H1 (cell line): ENCODE results near the gene GSG1L. TPM values are rescaled to one million over a fixed set of nuclear protein-coding genes. Genes with fewer than 3 reads are reported as not detected.

Experiments
- CTCF ChIA-PET: fragments of 300-600 bp; sonication (Branson Sonifier 250); formaldehyde crosslinking; loops from one replicate; lab custom pipeline; 2021; ENCODE audit not compliant: partially characterized antibody; lab: Charles Lee
- POLR2A ChIA-PET: fragments of 300-600 bp; sonication (Branson Sonifier 250); formaldehyde crosslinking; loops from one replicate; lab custom pipeline; 2021; ENCODE audit warnings: inconsistent platforms; ENCODE audit not compliant: partially characterized antibody; lab: Charles Lee
- DNase-seq, 2 experiments: peaks; one replicate each; pipeline versions ENCODE4 v3.0.0 to v3.0.0-alpha.2; 2010 to 2022; ENCODE audit warnings: low spot score in 2 of 2, low read depth in 1 of 2, mixed read lengths in 1 of 2
- FAIRE-seq: peaks from 2 replicates; lab custom pipeline; 2011; peaks lifted over from hg19 to GRCh38; lab: Jason Lieb, UNC
- H2AFZ ChIP-seq: 2 replicates; pipeline ENCODE4 v1.8.1; 2012; ENCODE audit warnings: low read length, inconsistent platforms
- H2AK5ac ChIP-seq: 2 replicates; pipeline ENCODE4 v1.6.1; 2013; ENCODE audit warnings: low read depth, low read length
- H2BK120ac ChIP-seq: replicated peaks from 2 replicates; pipeline ENCODE3; 2013; ENCODE audit warnings: low read depth, low read length, inconsistent platforms
- H2BK12ac ChIP-seq: 2 replicates; pipeline ENCODE4 v1.6.1; 2013; ENCODE audit warnings: low read depth, low read length
- H2BK15ac ChIP-seq: 2 replicates; pipeline ENCODE4 v1.6.1; 2013; ENCODE audit warnings: low read length
- H2BK20ac ChIP-seq: 2 replicates; pipeline ENCODE4 v1.6.1; 2013; ENCODE audit warnings: low read length
- H2BK5ac ChIP-seq: 2 replicates; pipeline ENCODE4 v1.6.1; 2013; ENCODE audit warnings: low read depth, low read length
- H3K14ac ChIP-seq: 2 replicates; pipeline ENCODE4 v1.6.1; 2013; ENCODE audit warnings: inconsistent platforms; ENCODE audit not compliant: insufficient read length
- H3K18ac ChIP-seq: 2 replicates; pipeline ENCODE4 v1.6.1; 2013; ENCODE audit warnings: low read length; ENCODE audit errors: extremely low read depth
- H3K23ac ChIP-seq: 2 replicates; pipeline ENCODE4 v1.6.1; 2013; ENCODE audit warnings: inconsistent platforms; ENCODE audit not compliant: insufficient read length
- H3K23me2 ChIP-seq: 2 replicates; pipeline ENCODE4 v1.6.1; 2013; ENCODE audit warnings: low read depth, low read length
- H3K27ac ChIP-seq: 2 replicates; pipeline ENCODE4 v1.6.1; 2011; ENCODE audit warnings: low read depth, low read length, inconsistent platforms
- H3K27me3 ChIP-seq, 4 experiments: replicated peaks in 1 of 4; 1 replicate in 1 of 4; 2 replicates in 3 of 4; pipeline versions ENCODE4 v1.6.1 to v1.8.1; 2011 to 2013; ENCODE audit warnings: low read length in 3 of 4, mild to moderate bottlenecking in 3 of 4, inconsistent platforms in 2 of 4, mixed read lengths in 2 of 4, moderate library complexity in 1 of 4; ENCODE audit not compliant: control insufficient read depth in 3 of 4, insufficient read depth in 3 of 4; ENCODE audit errors: extremely low read depth in 1 of 4
- H3K36me3 ChIP-seq, 4 experiments: 2 replicates each; pipeline versions ENCODE4 v1.6.1 to v1.8.1; 2011 to 2013; ENCODE audit warnings: mild to moderate bottlenecking in 4 of 4, low read length in 3 of 4, moderate library complexity in 2 of 4, control low read depth in 1 of 4, inconsistent platforms in 1 of 4; ENCODE audit not compliant: insufficient read depth in 4 of 4, control insufficient read depth in 2 of 4
- H3K4ac ChIP-seq: replicated peaks from 2 replicates; pipeline ENCODE3; 2013; ENCODE audit warnings: low read length, low read depth, mixed read lengths, inconsistent platforms; ENCODE audit not compliant: insufficient read length
- H3K4me1 ChIP-seq, 4 experiments: replicated peaks in 1 of 4; 1 replicate in 1 of 4; 2 replicates in 3 of 4; pipeline versions ENCODE4 v1.6.1 to v1.8.1; 2011 to 2013; ENCODE audit warnings: low read length in 3 of 4, inconsistent platforms in 2 of 4, mixed read lengths in 1 of 4; ENCODE audit not compliant: insufficient read depth in 4 of 4, control insufficient read depth in 3 of 4
- H3K4me2 ChIP-seq, 2 experiments: 2 replicates each; pipeline versions ENCODE4 v1.6.1 to v1.8.1; 2011 to 2013; ENCODE audit warnings: low read depth in 2 of 2, low read length in 2 of 2, control low read depth in 1 of 2, inconsistent platforms in 1 of 2, mild to moderate bottlenecking in 1 of 2; ENCODE audit not compliant: insufficient read depth in 1 of 2
- H3K4me3 ChIP-seq, 4 experiments: fragments of 200-600, 300-600 bp in 1 of 4; sonication (generic), shearing (Covaris generic), sonication (Bioruptor Twin) in 1 of 4; 2 replicates each; pipeline versions ENCODE4 v1.5.1 to v1.8.1; 2011 to 2016; ENCODE audit warnings: low read length in 4 of 4, low read depth in 3 of 4, control low read depth in 2 of 4, inconsistent platforms in 2 of 4, mild to moderate bottlenecking in 2 of 4, mixed read lengths in 1 of 4, moderate library complexity in 1 of 4; ENCODE audit not compliant: insufficient read depth in 2 of 4; ENCODE audit errors: extremely low read depth in 1 of 4
- H3K56ac ChIP-seq: replicated peaks from 2 replicates; pipeline ENCODE3; 2013; ENCODE audit warnings: low read depth, mild to moderate bottlenecking, mixed read lengths, low read length, inconsistent platforms; ENCODE audit not compliant: insufficient read length
- H3K79me1 ChIP-seq: 2 replicates; pipeline ENCODE4 v1.6.1; 2013; ENCODE audit warnings: low read depth, low read length, control low read depth
- H3K79me2 ChIP-seq, 2 experiments: 2 replicates each; pipeline versions ENCODE4 v1.6.1 to v1.8.1; 2012 to 2013; ENCODE audit warnings: low read length in 2 of 2, mild to moderate bottlenecking in 2 of 2, inconsistent platforms in 1 of 2; ENCODE audit not compliant: insufficient read depth in 2 of 2, control insufficient read depth in 1 of 2
- H3K9ac ChIP-seq, 4 experiments: replicated peaks in 1 of 4; 1 replicate in 1 of 4; 2 replicates in 3 of 4; pipeline versions ENCODE4 v1.6.1 to v1.8.1; 2011 to 2013; ENCODE audit warnings: low read depth in 3 of 4, low read length in 3 of 4, control low read depth in 2 of 4, mild to moderate bottlenecking in 2 of 4, moderate library complexity in 2 of 4, inconsistent platforms in 1 of 4; ENCODE audit errors: extremely low read depth in 1 of 4
- H3K9me3 ChIP-seq, 2 experiments: 2 replicates each; pipeline versions ENCODE4 v1.6.1 to v1.8.1; 2012 to 2013; ENCODE audit warnings: mild to moderate bottlenecking in 2 of 2, moderate library complexity in 2 of 2, control low read depth in 1 of 2, inconsistent platforms in 1 of 2, low read depth in 1 of 2, low read length in 1 of 2, mixed read lengths in 1 of 2; ENCODE audit not compliant: insufficient read depth in 2 of 2
- H4K20me1 ChIP-seq, 2 experiments: replicated peaks in 1 of 2; 2 replicates each; pipeline versions ENCODE3 to v1.8.1; 2011 to 2013; ENCODE audit warnings: inconsistent platforms in 2 of 2, low read length in 2 of 2, mild to moderate bottlenecking in 1 of 2; ENCODE audit not compliant: insufficient read depth in 2 of 2, control insufficient read depth in 1 of 2
- H4K5ac ChIP-seq: 2 replicates; pipeline ENCODE4 v1.6.1; 2013; ENCODE audit warnings: low read length, low read depth, mixed read lengths, inconsistent platforms; ENCODE audit not compliant: insufficient read length
- H4K8ac ChIP-seq: 2 replicates; pipeline ENCODE4 v1.8.0; 2013; ENCODE audit warnings: mild to moderate bottlenecking, moderate library complexity, low read length, inconsistent platforms; ENCODE audit not compliant: insufficient read depth; ENCODE audit errors: extremely low read depth
- H4K91ac ChIP-seq: replicated peaks from 2 replicates; pipeline ENCODE3; 2013; ENCODE audit warnings: low read length, mixed read lengths, inconsistent platforms; ENCODE audit not compliant: insufficient read length
- BCL11A ChIP-seq, 2 experiments: IDR thresholded peaks; one replicate each; pipeline ENCODE4 v1.6.1; 2011; ENCODE audit warnings: low read depth in 2 of 2, low read length in 2 of 2, mild to moderate bottlenecking in 2 of 2
- CBX5 ChIP-seq: fragments of 300-800, 300-1000 bp; sonication (generic); IDR thresholded peaks from 2 replicates; pipeline ENCODE4 v1.7.1; 2016; ENCODE audit warnings: antibody characterized with exemption, low read length, low read depth
- EP300 ChIP-seq, 2 experiments: IDR thresholded peaks; 1 replicate in 1 of 2; 2 replicates in 1 of 2; pipeline ENCODE4 v1.6.1; 2011 to 2012; ENCODE audit warnings: low read depth in 2 of 2, low read length in 2 of 2, mild to moderate bottlenecking in 2 of 2, borderline replicate concordance in 1 of 2, inconsistent platforms in 1 of 2, moderate library complexity in 1 of 2
- GTF2F1 ChIP-seq: IDR thresholded peaks from 2 replicates; pipeline ENCODE4 v1.6.1; 2012; ENCODE audit warnings: low read depth, low read length, improper control_type of control experiment, borderline replicate concordance
- HDAC2 ChIP-seq, 2 experiments: fragments of 300-600 bp in 1 of 2; sonication (generic) in 1 of 2; IDR thresholded peaks; 2 replicates each; pipeline ENCODE4 v1.6.1; 2011 to 2012; ENCODE audit warnings: low read depth in 2 of 2, low read length in 2 of 2, mild to moderate bottlenecking in 2 of 2, moderate library complexity in 2 of 2, borderline replicate concordance in 1 of 2, inconsistent platforms in 1 of 2
- NRF1 ChIP-seq: IDR thresholded peaks from 2 replicates; pipeline ENCODE4 v1.6.1; 2011; ENCODE audit warnings: mild to moderate bottlenecking, low read depth, low read length, improper control_type of control experiment
- SUZ12 ChIP-seq: fragments of 200-600 bp; sonication (generic); IDR thresholded peaks from 2 replicates; pipeline ENCODE4 v1.6.1; 2012; ENCODE audit warnings: mild to moderate bottlenecking, inconsistent platforms, low read length, moderate library complexity, mixed read lengths
- WGBS, 2 experiments: shearing (Covaris generic) in 1 of 2; methylation state at CpG; one replicate each; pipeline versions ENCODE4 v1.1.6 to v1.1.7; 2013 to 2015; ENCODE audit warnings: low lambda C conversion rate in 2 of 2, mixed read lengths in 2 of 2, inconsistent platforms in 1 of 2, low coverage in 1 of 2, missing lambda C conversion rate in 1 of 2; ENCODE audit not compliant: insufficient replicate concordance in 2 of 2, insufficient coverage in 1 of 2, insufficient read length in 1 of 2; ENCODE audit errors: extremely low coverage in 1 of 2, missing lambda C conversion rate in 1 of 2; 5-methylcytosine and 5-hydroxymethylcytosine counted together
- polyA plus RNA-seq, 7 experiments: library from polyadenylated mRNA; depleted of rRNA in 3 of 7; stranded (reverse) in 5 of 7; unstranded in 2 of 7; fragments of >200 nt in 5 of 7; fragments of 200-250 nt in 2 of 7; gene quantifications; 1 replicate in 5 of 7; 2 replicates in 1 of 7; 4 replicates in 1 of 7; pipeline versions ENCODE4 v1.2.1 to v1.2.3, GENCODE V29; 2011 to 2013; ENCODE audit warnings: missing spikeins in 2 of 7, mixed read lengths in 2 of 7
- total RNA-seq: library from RNA; stranded (reverse); fragmentation: NEBNext Ultra II Directional; extraction: Animal tissue kit (Norgen Biotek cat#: 25700); gene quantifications from 2 replicates; pipeline ENCODE4 v1.2.1, GENCODE V29; 2021
- TF ChIP-seq, protein P1 (sequence below): IDR thresholded peaks from 2 replicates; pipeline ENCODE4 v1.6.1; 2011; ENCODE audit warnings: low read length, improper control_type of control experiment
- TF ChIP-seq, protein P2 (sequence below): IDR thresholded peaks from 2 replicates; pipeline ENCODE4 v1.6.1; 2012; ENCODE audit warnings: inconsistent platforms

The GSG1L gene
- total and polyA plus RNA-seq, 2 of the 8 experiments (the other 6 are each of a cell fraction or from before 2014, with no cell fraction given): 0.71 to 1.1 TPM

DNA sequence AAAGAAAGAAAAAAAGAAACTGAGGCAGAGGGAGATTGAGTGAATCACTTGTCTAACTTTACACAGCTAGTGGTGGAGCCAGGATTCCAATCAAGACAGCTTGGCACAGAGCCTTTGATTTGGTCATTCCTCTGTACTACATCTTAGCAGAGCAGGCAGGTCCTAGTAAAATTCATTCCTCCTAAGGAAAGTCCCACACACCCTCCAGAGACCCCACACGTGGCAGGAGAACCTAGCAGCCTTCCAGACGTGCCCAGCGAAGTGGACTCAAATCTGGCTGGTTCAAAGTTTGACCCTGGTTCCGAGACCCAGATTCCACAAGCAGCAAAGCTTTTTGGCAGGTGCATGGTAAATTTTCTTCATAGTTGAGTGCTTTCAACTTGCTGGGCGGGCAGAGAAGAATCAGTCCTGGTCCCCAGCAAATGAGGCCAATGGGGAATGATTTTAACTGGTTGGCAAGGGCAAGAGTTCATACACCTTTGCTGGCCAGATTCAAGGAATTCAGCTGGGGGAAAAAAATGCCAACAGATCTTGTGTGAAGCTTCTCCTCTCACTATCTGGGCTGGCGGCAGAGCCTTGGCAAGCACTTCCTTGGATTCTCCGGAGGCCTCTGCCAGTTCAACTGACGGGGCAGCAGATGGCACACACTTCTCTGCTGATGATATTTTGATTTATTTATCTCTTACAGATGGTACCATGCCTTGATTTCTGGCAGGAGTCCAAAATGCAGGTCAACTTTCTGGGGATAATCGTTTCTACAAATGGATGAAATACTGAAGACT, 82.4 kb downstream of the GSG1L start:
- Histone ChIP-seq H3K27me3 (no peaks in the 10 kb centered on the region; a peak in 1 of 7 replicates), H3K9me3 (no peaks in the 10 kb centered on the region), H2BK20ac (no peak overlapping the region), H2BK12ac (no peak overlapping the region), H3K9ac (no peak overlapping the region; a peak in 1 of 7 replicates), H3K4me1 (no peaks in the 10 kb centered on the region), H2BK15ac (no peak overlapping the region), H3K27ac (no peak overlapping the region), H2AFZ (no peak overlapping the region), H3K4me2 (no peak overlapping the region), H3K4me3 (no peak overlapping the region), H3K79me2 (no peaks in the 10 kb centered on the region), H4K5ac (no peak overlapping the region), H2BK120ac (no peak overlapping the region), H2BK5ac (no peak overlapping the region), H4K20me1 (no peaks in the 10 kb centered on the region), H3K79me1 (no peaks in the 10 kb centered on the region), H3K14ac (no peak overlapping the region), H2AK5ac (no peak overlapping the region), H4K91ac (no peak overlapping the region), H3K56ac (no peak overlapping the region), H3K18ac (no peak overlapping the region), H3K23me2 (no peaks in the 10 kb centered on the region), H3K36me3 (no peaks in the 10 kb centered on the region), H4K8ac (no peak overlapping the region), H3K4ac (no peak overlapping the region), H3K23ac (no peak overlapping the region)
- ChIA-PET CTCF (interaction anchor here (0.9 to 2.6 kb wide), 4 partner anchors 9 to 282 kb away, joined by 3 to 16 read pairs (median 8); no protein-coding TSS in a partner anchor), POLR2A (no interaction called here)
- FAIRE-seq (no peak), DNase-seq (no peak)
- WGBS, 2 experiments: 82% methylated on average over 9 of the region's 9 CpGs; no CpG with 5 or more reads in 1 of the 2 experiments
- TF ChIP-seq SUZ12 (no peak), NRF1 (no peak), CBX5 (no peak), GTF2F1 (no peak), BCL11A (IDR thresholded peaks at IDR 0.05; ENCODE audit: low read depth in 2 of 2, low read length in 2 of 2) (no peak), HDAC2 (IDR thresholded peaks at IDR 0.05; ENCODE audit: borderline replicate concordance in 1 of 2, low read depth in 2 of 2, low read length in 2 of 2) (no peak), EP300 (IDR thresholded peaks at IDR 0.05; ENCODE audit: borderline replicate concordance in 1 of 2, low read depth in 2 of 2, low read length in 2 of 2) (no peak)
- TF ChIP-seq, protein P1, sequence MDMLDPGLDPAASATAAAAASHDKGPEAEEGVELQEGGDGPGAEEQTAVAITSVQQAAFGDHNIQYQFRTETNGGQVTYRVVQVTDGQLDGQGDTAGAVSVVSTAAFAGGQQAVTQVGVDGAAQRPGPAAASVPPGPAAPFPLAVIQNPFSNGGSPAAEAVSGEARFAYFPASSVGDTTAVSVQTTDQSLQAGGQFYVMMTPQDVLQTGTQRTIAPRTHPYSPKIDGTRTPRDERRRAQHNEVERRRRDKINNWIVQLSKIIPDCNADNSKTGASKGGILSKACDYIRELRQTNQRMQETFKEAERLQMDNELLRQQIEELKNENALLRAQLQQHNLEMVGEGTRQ: no peak
- TF ChIP-seq, protein P2, sequence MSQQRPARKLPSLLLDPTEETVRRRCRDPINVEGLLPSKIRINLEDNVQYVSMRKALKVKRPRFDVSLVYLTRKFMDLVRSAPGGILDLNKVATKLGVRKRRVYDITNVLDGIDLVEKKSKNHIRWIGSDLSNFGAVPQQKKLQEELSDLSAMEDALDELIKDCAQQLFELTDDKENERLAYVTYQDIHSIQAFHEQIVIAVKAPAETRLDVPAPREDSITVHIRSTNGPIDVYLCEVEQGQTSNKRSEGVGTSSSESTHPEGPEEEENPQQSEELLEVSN: no peak
